Stimulated activated CD8-positive, alpha-beta memory T cell treated with anti-CD3 and anti-CD28 coated beads, Interleukin-12 subunit alpha, Interleukin-12 subunit beta, amount 100 ng/mL, for 24 hours (primary cell): ENCODE measurements around the gene FSCN2.

Source experiments
- DNase-seq: peaks from one replicate; pipeline ENCODE4 v3.0.0-alpha.2; 2020; ENCODE audit errors: extremely low read depth

The FSCN2 gene

GRCh38 chr17:81527591-81528383 is at the start of gene FSCN2:
FSCN2 (plus strand) TSS chr17:81528377; CDS start chr17:81528532, 155 bp downstream.
- DNase-seq, result no peak

GRCh38 chr17:81479175-81480071 is 48.8 kb upstream of the FSCN2 start:
- no peak for DNase-seq

GRCh38 chr17:81480140-81481072 is 47.8 kb upstream of the FSCN2 start:
- no peak for DNase-seq

- DNase-seq, result no peak
Observed at GRCh38 chr17:81481073-81481799, 46.9 kb upstream of the FSCN2 start.

- DNase-seq, result no peak
Observed at GRCh38 chr17:81481815-81482505, 46.2 kb upstream of the FSCN2 start.

GRCh38 chr17:81482673-81483072 is 45.5 kb upstream of the FSCN2 start:
- DNase-seq, result no peak

- no peak for DNase-seq
Observed at GRCh38 chr17:81483085-81483861, 44.9 kb upstream of the FSCN2 start.

GRCh38 chr17:81483862-81484194 is 44.3 kb upstream of the FSCN2 start:
- DNase-seq, result no peak

- peak; percentile 59 for DNase-seq
Observed at GRCh38 chr17:81484195-81484979, 43.8 kb upstream of the FSCN2 start.

GRCh38 chr17:81486199-81486810 is 41.9 kb upstream of the FSCN2 start:
- no peak for DNase-seq

- DNase-seq, result no peak
Observed at GRCh38 chr17:81487089-81487486, 41.1 kb upstream of the FSCN2 start.

- peak; percentile 58 for DNase-seq
Observed at GRCh38 chr17:81487487-81488275, 40.5 kb upstream of the FSCN2 start.

GRCh38 chr17:81488276-81488860 is 39.8 kb upstream of the FSCN2 start:
- DNase-seq, result no peak

- no peak for DNase-seq
Observed at GRCh38 chr17:81489012-81489997, 38.9 kb upstream of the FSCN2 start.

GRCh38 chr17:81489998-81490992 is 37.9 kb upstream of the FSCN2 start:
- no peak for DNase-seq
